ENCODE measurements around the gene TMEM255B.
"Not testable (repeated sequence)": the region's sequence is repeated elsewhere in the genome, so short reads cannot be mapped to it uniquely, and the experiment has no call there.

Gene TMEM255B

GRCh38 chr13:113832205-113832604 is 73.2 kb downstream of the TMEM255B start:
- no peak overlapping the region for H3K4me3 ChIP-seq (ENCODE audit: low read length, poor library complexity, severe bottlenecking)
- no peaks in the 10 kb centered on the region for H3K79me2 ChIP-seq (ENCODE audit: insufficient read depth, low read length)
- no peak overlapping the region for H3K9ac ChIP-seq (ENCODE audit: low read depth, low read length, poor library complexity, severe bottlenecking)
- no peaks in the 10 kb centered on the region for H3K9me2 ChIP-seq (replicated peaks; ENCODE audit: low read depth, low read length)
- no peaks in the 10 kb centered on the region for H4K20me1 ChIP-seq (ENCODE audit: insufficient read depth, low read length, poor library complexity, severe bottlenecking)
- no peaks in the 10 kb centered on the region for H3K36me3 ChIP-seq (ENCODE audit: insufficient read depth, low read length)
- H3K9me3 ChIP-seq (ENCODE audit: insufficient read depth, low read depth, low read length) = no peaks in the 10 kb centered on the region; the same call in 1 of the 2 replicates
- no peak overlapping the region for H3K4me2 ChIP-seq (ENCODE audit: low read depth, low read length, poor library complexity, severe bottlenecking)
- no peaks in the 10 kb centered on the region for H3K27me3 ChIP-seq (ENCODE audit: insufficient read depth, low read length, poor library complexity, severe bottlenecking)
- no peak overlapping the region for H2AFZ ChIP-seq (ENCODE audit: low read length)
- no peaks in the 10 kb centered on the region for H3F3A ChIP-seq (ENCODE audit: low read depth)
- TF ChIP-seq EZH2phosphoT487 (IDR thresholded peaks at IDR 0.05; ENCODE audit: borderline replicate concordance) = no peak
- H3K4me1 ChIP-seq (ENCODE audit: insufficient read depth, low read length, poor library complexity, severe bottlenecking) = peaks cover 4% of the 10 kb centered on the region

GRCh38 chr13:113832631-113833030 is 73.6 kb downstream of the TMEM255B start:
- H3K36me3 ChIP-seq (ENCODE audit: insufficient read depth, low read length) = no peaks in the 10 kb centered on the region
- TF ChIP-seq EZH2phosphoT487 (IDR thresholded peaks at IDR 0.05; ENCODE audit: borderline replicate concordance) = no peak
- TF ChIP-seq, protein P1, sequence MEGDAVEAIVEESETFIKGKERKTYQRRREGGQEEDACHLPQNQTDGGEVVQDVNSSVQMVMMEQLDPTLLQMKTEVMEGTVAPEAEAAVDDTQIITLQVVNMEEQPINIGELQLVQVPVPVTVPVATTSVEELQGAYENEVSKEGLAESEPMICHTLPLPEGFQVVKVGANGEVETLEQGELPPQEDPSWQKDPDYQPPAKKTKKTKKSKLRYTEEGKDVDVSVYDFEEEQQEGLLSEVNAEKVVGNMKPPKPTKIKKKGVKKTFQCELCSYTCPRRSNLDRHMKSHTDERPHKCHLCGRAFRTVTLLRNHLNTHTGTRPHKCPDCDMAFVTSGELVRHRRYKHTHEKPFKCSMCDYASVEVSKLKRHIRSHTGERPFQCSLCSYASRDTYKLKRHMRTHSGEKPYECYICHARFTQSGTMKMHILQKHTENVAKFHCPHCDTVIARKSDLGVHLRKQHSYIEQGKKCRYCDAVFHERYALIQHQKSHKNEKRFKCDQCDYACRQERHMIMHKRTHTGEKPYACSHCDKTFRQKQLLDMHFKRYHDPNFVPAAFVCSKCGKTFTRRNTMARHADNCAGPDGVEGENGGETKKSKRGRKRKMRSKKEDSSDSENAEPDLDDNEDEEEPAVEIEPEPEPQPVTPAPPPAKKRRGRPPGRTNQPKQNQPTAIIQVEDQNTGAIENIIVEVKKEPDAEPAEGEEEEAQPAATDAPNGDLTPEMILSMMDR (conservative IDR thresholded peaks at IDR 0.05; ENCODE audit: low read length) = no peak

GRCh38 chr13:113833111-113833830 is 74.2 kb downstream of the TMEM255B start:
- Histone ChIP-seq H3K9me3 (ENCODE audit: insufficient read depth, low read depth, low read length) (no peaks in the 10 kb centered on the region; the same call in 1 of the 2 replicates), H3K9me2 (replicated peaks; ENCODE audit: low read depth, low read length) (no peaks in the 10 kb centered on the region), H3K4me3 (ENCODE audit: low read length, poor library complexity, severe bottlenecking) (no peak overlapping the region), H3K4me1 (ENCODE audit: insufficient read depth, low read length, poor library complexity, severe bottlenecking) (peaks cover 5% of the 10 kb centered on the region), H3K36me3 (ENCODE audit: insufficient read depth, low read length) (no peaks in the 10 kb centered on the region), H3K79me2 (ENCODE audit: insufficient read depth, low read length) (no peaks in the 10 kb centered on the region), H3K4me2 (ENCODE audit: low read depth, low read length, poor library complexity, severe bottlenecking) (no peak overlapping the region), H4K20me1 (ENCODE audit: insufficient read depth, low read length, poor library complexity, severe bottlenecking) (no peaks in the 10 kb centered on the region), H3K27me3 (ENCODE audit: insufficient read depth, low read length, poor library complexity, severe bottlenecking) (no peaks in the 10 kb centered on the region), H2AFZ (ENCODE audit: low read length) (no peak overlapping the region), H3F3A (ENCODE audit: low read depth) (no peaks in the 10 kb centered on the region), H3K9ac (ENCODE audit: low read depth, low read length, poor library complexity, severe bottlenecking) (no peak overlapping the region)
- TF ChIP-seq EZH2phosphoT487 (IDR thresholded peaks at IDR 0.05; ENCODE audit: borderline replicate concordance) = no peak
- TF ChIP-seq, protein P1 (conservative IDR thresholded peaks at IDR 0.05; ENCODE audit: low read length) = no peak

More at GRCh38 chr13:113832631-113833030, 73.6 kb downstream of the TMEM255B start:
- Histone ChIP-seq H2AFZ (ENCODE audit: low read length) (no peak overlapping the region), H3K79me2 (ENCODE audit: insufficient read depth, low read length) (no peaks in the 10 kb centered on the region), H3K9me2 (replicated peaks; ENCODE audit: low read depth, low read length) (no peaks in the 10 kb centered on the region), H3K27me3 (ENCODE audit: insufficient read depth, low read length, poor library complexity, severe bottlenecking) (no peaks in the 10 kb centered on the region), H3F3A (ENCODE audit: low read depth) (no peaks in the 10 kb centered on the region), H3K9me3 (ENCODE audit: insufficient read depth, low read depth, low read length) (no peaks in the 10 kb centered on the region; the same call in 1 of the 2 replicates), H3K4me2 (ENCODE audit: low read depth, low read length, poor library complexity, severe bottlenecking) (no peak overlapping the region), H4K20me1 (ENCODE audit: insufficient read depth, low read length, poor library complexity, severe bottlenecking) (no peaks in the 10 kb centered on the region), H3K4me1 (ENCODE audit: insufficient read depth, low read length, poor library complexity, severe bottlenecking) (peaks cover 5% of the 10 kb centered on the region), H3K4me3 (ENCODE audit: low read length, poor library complexity, severe bottlenecking) (no peak overlapping the region), H3K9ac (ENCODE audit: low read depth, low read length, poor library complexity, severe bottlenecking) (no peak overlapping the region)

DNA sequence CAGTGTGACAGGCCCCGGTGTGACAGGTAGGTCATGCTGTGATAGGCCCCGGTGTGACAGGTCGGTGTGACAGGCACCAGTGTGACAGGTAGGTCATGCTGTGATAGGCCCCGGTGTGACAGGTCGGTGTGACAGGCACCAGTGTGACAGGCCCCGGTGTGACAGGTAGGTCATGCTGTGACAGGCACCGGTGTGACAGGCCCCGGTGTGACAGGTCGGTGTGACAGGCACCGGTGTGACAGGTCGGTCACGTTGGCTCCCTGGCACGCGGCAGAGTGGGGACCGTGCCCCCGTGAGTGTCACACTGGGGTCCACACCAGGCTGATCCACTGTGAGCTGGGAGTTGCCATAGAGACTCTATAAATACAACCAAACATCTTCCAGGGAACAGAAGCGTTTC is 75.0 kb downstream of the TMEM255B start:
- not testable (repeated sequence) for H3K4me2 ChIP-seq (ENCODE audit: low read depth, low read length, poor library complexity, severe bottlenecking); H3K9ac ChIP-seq (ENCODE audit: low read depth, low read length, poor library complexity, severe bottlenecking); H3K4me3 ChIP-seq (ENCODE audit: low read length, poor library complexity, severe bottlenecking); H3K9me3 ChIP-seq (ENCODE audit: insufficient read depth, low read depth, low read length); H3K79me2 ChIP-seq (ENCODE audit: insufficient read depth, low read length); H3F3A ChIP-seq (ENCODE audit: low read depth); H3K9me2 ChIP-seq (replicated peaks; ENCODE audit: low read depth, low read length); H3K27me3 ChIP-seq (ENCODE audit: insufficient read depth, low read length, poor library complexity, severe bottlenecking); H4K20me1 ChIP-seq (ENCODE audit: insufficient read depth, low read length, poor library complexity, severe bottlenecking); H3K36me3 ChIP-seq (ENCODE audit: insufficient read depth, low read length); H2AFZ ChIP-seq (ENCODE audit: low read length); H3K4me1 ChIP-seq (ENCODE audit: insufficient read depth, low read length, poor library complexity, severe bottlenecking)
